ENCODE measurements around the gene THBS3. TPM values are rescaled to one million over a fixed set of nuclear protein-coding genes. Genes with fewer than 3 reads are reported as not detected.

The THBS3 gene
- 24.9 TPM for total RNA-seq
- long read RNA-seq, partial matches to known transcripts = 5 of 19 reads
- long read RNA-seq, other reads (novel, unspliced or antisense) = 11 of 19 reads

DNA sequence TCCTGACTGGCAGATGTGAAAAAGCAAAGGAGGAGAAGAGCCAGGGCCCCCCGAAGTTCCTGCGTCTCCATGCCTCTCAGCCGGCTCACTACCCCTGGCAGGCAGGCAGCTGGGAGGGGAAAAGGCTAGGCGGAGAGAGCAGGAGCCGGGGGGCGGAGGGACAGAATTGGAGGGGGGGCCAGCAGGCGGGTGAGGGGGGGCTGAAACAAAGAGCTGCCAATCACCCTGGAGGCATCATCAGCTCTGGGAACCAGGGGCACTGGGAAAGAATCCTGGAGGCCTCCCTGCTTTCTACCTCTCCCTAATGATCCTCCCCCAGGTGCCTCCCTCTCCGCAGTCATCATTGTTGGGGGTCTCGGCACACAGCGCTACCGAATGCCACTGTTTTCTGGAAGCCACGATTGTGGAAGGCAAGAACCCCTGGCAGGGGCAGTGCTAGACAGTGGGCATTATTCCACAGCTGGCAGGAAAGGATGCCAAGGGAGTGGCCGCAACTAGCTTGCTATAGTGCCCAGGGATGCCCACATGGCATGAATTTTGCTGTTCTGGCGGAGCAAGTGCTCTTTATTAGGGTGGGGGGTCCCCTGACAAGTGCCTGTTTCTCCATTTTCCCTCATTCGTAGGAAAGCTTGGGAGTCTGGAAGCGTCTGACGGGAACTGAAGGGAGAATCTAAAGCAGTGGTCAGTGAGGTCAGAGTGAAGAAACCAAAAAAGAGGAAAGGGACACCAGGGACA lies at the start of gene THBS3:
Gene THBS3 (minus strand): TSS at position 92 of the 735 bp plus-strand sequence. CDS start 21 bp downstream, at position 71.
- no peaks in the 10 kb centered on the region for H3K27me3 ChIP-seq
- no peak for DNase-seq
- H3K4me1 ChIP-seq = peaks cover 28% of the 10 kb centered on the region
- H3K9me3 ChIP-seq = no peaks in the 10 kb centered on the region
- H3K36me3 ChIP-seq = no peaks in the 10 kb centered on the region
- intact Hi-C loops (cut with DNase I) = no loop called here
- ATAC-seq = no peak
- TF ChIP-seq, protein P1, sequence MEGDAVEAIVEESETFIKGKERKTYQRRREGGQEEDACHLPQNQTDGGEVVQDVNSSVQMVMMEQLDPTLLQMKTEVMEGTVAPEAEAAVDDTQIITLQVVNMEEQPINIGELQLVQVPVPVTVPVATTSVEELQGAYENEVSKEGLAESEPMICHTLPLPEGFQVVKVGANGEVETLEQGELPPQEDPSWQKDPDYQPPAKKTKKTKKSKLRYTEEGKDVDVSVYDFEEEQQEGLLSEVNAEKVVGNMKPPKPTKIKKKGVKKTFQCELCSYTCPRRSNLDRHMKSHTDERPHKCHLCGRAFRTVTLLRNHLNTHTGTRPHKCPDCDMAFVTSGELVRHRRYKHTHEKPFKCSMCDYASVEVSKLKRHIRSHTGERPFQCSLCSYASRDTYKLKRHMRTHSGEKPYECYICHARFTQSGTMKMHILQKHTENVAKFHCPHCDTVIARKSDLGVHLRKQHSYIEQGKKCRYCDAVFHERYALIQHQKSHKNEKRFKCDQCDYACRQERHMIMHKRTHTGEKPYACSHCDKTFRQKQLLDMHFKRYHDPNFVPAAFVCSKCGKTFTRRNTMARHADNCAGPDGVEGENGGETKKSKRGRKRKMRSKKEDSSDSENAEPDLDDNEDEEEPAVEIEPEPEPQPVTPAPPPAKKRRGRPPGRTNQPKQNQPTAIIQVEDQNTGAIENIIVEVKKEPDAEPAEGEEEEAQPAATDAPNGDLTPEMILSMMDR (IDR thresholded peaks at IDR 0.05) = no peak
- H3K4me3 ChIP-seq = peak within 1 kb of the TSS; percentile 90
- peak within 1 kb of the TSS; percentile 100 for H3K27ac ChIP-seq

GRCh38 chr1:155256058-155256852 lies 48.6 kb upstream of the THBS3 start:
- Histone ChIP-seq H3K4me1 (peaks cover 26% of the 10 kb centered on the region), H3K36me3 (peaks cover 36% of the 10 kb centered on the region), H3K27me3 (no peaks in the 10 kb centered on the region), H3K4me3 (peak overlapping the region; percentile 86), H3K9me3 (no peaks in the 10 kb centered on the region), H3K27ac (peak overlapping the region; percentile 95)
- no peak for DNase-seq
- intact Hi-C loops (cut with DNase I) = loop anchor here (10.0 kb wide), 1 partner anchor 69 kb away; the partner anchor contains the start of gene RUSC1
- TF ChIP-seq, protein P1 (IDR thresholded peaks at IDR 0.05) = no peak
- ATAC-seq = peak; percentile 0

- TF ChIP-seq, protein P1 (IDR thresholded peaks at IDR 0.05) = no peak
- Histone ChIP-seq H3K4me1 (peaks cover 23% of the 10 kb centered on the region), H3K27ac (peak within 1 kb of the TSS; percentile 95), H3K36me3 (peaks cover 34% of the 10 kb centered on the region), H3K9me3 (no peaks in the 10 kb centered on the region), H3K27me3 (no peaks in the 10 kb centered on the region), H3K4me3 (peak within 1 kb of the TSS; percentile 86)
- intact Hi-C loops (cut with DNase I) = loop anchor here (10.0 kb wide), 1 partner anchor 69 kb away; the partner anchor contains the start of gene RUSC1
- ATAC-seq = peak; percentile 90
- DNase-seq = peak; percentile 94
These were observed 47.7 kb upstream of the THBS3 start, which contains the start of gene ENTREP3 for GRCh38 chr1:155255243-155256007. TSS of gene ENTREP3 (minus strand) at chr1:155255483. CDS start at chr1:155254877, 606 bp downstream.

- intact Hi-C loops (cut with DNase I) = loop anchor here (10.0 kb wide), 1 partner anchor 70 kb away; the partner anchor contains the start of gene RUSC1
- TF ChIP-seq, protein P1 (IDR thresholded peaks at IDR 0.05) = no peak
- Histone ChIP-seq H3K27ac (peak overlapping the region; percentile 95), H3K27me3 (no peaks in the 10 kb centered on the region), H3K9me3 (no peaks in the 10 kb centered on the region), H3K4me3 (peak overlapping the region; percentile 86), H3K4me1 (peaks cover 26% of the 10 kb centered on the region), H3K36me3 (peaks cover 27% of the 10 kb centered on the region)
- DNase-seq = peak; percentile 68
- peak; percentile 1 for ATAC-seq
These were observed 47.1 kb upstream of the THBS3 start for GRCh38 chr1:155254714-155255242.

Measured in upper lobe of right lung (tissue), 1 donor.